AML-193 (cell line): ENCODE data around the gene C17orf107.

ENCODE experiments used
- DNase-seq, 2 experiments: peaks; one replicate each; lab custom pipeline; 2025; lab: John Stamatoyannopoulos, UW

C17orf107 gene

GRCh38 chr17:4950075-4950745 is 50.9 kb downstream of the C17orf107 start:
- DNase-seq: no peak

- no peak for DNase-seq
Observed at GRCh38 chr17:4950746-4951204, 51.4 kb downstream of the C17orf107 start, which contains the start of gene ENO3. TSS of gene ENO3 (plus strand) at chr17:4951119. CDS start at chr17:4951830, 711 bp downstream.

GRCh38 chr17:4951486-4951885 is 52.1 kb downstream of the C17orf107 start:
- no peak for DNase-seq
